Stimulated activated CD8-positive, alpha-beta memory T cell treated with anti-CD3 and anti-CD28 coated beads, Interleukin-12 subunit alpha, Interleukin-12 subunit beta, amount 100 ng/mL, for 4 hours (primary cell): ENCODE results near the gene CAMSAP1.
"Not testable (repeated sequence)": the region's sequence is repeated elsewhere in the genome, so short reads cannot be mapped to it uniquely, and the experiment has no call there.

Experiments used
- DNase-seq: peaks from one replicate; pipeline ENCODE4 v3.0.0-alpha.2; 2020; ENCODE audit warnings: low read depth

The CAMSAP1 gene

DNA sequence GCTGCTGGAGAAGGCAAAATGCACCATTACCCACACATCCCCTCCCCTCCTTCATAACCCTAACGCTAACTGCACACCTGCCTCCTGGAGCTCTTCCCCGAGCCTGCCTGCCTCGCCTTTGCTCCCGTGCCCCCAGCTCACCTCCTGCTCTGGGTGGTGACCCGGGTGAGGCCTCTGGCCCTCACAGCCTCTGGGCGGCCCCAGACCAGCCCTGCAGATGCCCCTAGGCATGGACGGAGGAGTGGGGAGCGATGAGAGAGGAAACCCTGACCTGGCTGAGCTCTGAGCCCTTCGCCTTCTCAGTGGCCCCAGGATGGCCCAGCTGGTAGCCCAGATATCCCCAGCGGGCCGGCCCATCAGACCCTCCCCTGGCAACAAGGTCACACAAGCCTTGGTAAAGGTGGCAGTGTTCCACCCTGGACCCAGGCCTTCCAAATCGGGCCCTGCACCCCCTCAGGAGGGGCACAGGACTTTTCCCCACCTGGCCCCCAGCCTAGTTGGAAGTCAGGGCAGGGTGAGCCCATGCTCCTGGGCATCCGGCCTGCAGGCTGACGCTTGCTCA lies 14.5 kb upstream of the CAMSAP1 start:
- no peak for DNase-seq

DNA sequence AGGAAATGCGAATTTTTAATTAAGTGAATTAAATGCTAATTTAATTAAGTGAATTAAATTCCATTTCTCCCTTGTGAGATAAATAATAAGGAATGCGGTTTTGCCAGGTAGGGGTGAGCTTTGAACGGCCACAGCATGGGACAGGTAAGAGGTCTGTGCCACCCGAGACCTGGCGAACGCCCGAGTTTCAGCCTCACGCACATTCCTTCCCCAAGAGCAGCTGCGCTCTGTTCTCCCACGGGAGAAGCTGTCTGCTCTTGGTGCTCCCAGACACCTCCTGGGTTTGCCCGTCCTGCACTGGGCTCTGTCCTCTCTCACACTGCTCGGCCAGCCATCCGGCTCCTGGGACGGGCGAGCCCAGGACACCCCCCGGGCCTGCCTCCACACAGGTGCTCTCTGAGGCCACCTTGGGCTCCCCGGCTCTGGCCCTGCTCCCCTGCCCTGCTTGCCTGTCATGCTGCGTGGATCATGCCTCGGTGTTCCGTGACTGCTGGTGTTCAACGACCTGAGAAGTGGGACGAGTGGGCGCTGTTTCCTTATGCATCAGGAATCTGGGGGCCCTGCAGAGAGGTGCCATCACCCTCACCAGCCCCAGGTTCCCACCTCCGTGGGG lies 13.7 kb upstream of the CAMSAP1 start:
- no peak for DNase-seq

DNA sequence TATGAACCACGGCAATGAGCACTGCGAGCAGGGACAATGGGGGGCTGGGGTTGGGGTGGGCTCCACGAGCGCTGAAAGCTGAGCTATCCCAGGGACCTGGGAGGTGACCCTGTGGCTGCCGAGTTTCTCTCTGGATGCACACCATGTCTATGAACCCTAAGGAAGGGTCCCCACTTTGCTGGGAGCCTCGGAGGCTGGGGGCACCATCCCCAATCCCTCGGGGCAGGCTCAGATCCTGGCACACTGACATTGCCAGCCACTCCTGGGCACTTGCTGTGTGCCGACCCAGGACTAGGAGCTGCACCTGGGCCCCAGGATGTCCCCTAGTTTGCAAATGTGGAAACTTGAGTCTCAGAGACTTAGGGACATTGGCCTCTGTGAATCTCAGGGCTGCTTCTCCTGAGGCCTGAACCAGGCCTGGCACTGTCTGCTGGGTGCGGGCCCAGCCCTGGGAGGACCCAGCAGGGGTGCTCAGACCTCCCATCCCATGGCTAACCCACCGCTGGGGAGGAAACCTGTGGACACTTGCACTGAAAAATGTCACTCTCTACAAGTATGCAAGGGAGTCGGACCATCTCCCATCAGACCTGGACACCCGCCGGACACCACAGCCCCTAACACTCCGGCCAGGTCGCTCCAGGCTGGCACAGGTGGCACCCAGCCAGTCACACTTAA lies 13.0 kb upstream of the CAMSAP1 start:
- no peak for DNase-seq

DNA sequence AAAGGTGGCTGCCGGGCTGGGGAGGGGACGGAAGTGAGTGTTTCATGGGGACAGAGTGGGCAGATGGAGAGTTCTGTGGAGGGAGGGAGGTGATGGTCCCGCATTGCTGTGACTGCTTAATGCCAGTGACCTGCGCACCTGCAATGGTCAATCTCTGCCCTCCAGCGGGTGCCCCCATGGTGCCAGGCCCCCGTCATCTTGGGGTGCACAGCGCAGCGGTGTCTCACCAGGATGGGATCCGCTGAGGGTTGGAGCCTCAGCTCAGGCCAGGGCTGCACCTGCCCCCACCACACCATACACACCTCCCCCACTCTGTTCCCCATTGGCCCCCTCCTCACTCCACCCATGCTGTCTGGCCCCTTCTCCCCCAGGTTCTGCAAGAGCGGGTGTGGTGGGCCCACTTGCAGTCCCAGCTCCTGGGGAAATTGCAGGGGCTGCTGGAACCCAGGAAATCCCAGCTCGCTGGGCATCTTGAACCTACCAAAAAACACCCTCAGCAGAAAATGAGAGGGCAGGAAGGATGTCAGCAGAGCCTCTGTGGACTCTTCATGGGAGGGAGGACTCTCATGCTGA lies 12.1 kb upstream of the CAMSAP1 start:
- DNase-seq = no peak

DNA sequence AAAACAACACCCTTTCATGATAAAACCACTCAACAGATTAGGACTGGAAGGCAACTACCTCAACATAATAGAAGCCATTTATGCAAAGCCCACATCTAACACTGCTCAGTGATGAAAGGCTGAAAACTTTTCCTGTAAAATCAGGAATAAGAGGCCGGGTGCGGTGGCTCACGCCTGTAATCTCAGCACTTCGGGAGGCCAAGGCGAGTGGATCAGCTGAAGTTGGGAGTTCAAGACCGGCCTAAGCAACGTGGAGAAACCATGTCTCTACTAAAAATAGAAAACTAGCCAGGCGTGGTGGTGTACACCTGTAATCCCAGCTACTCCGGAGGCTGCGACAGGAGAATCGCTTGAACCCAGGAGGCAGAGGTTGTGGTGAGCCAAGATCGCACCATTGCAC lies 8.9 kb upstream of the CAMSAP1 start:
- DNase-seq = not testable (repeated sequence)

DNA sequence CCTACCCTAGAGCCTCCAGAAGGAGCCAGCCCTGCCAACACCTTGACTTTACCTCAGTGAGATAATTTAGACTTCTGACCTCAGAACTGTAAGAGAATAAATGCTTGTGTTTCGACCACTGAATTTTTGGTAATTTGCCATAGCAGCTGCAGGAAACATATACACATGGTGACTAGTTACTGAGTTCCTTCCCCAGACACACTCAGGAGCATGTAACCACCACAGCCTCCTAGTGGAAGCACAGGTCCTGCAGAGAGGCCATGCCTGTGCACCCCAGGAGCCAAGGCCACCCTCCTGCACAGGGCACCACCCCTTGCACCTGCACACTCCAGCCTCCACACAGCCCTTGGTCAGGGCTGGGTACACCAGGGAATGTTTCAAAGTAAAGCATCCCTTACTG lies 7.6 kb upstream of the CAMSAP1 start:
- DNase-seq = no peak

DNA sequence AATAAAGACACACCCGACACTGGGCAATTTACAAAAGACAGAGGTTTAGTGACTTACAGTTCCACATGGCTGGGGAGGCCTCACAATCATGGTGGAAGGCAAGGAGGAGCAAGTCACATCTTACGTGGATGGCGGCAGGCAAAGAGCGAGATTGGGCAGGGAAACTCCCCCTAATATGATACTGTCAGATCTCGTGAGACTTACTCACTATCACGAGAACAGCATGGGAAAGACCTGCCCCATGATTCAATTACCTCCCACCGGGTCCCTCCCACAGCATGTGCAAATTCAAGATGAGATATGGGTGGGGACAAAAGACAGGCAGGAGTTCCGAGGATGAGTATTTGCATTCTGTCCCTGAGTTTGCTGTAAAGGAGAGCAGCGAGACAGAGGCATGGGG lies 3.9 kb upstream of the CAMSAP1 start:
- DNase-seq = not testable (repeated sequence)

DNA sequence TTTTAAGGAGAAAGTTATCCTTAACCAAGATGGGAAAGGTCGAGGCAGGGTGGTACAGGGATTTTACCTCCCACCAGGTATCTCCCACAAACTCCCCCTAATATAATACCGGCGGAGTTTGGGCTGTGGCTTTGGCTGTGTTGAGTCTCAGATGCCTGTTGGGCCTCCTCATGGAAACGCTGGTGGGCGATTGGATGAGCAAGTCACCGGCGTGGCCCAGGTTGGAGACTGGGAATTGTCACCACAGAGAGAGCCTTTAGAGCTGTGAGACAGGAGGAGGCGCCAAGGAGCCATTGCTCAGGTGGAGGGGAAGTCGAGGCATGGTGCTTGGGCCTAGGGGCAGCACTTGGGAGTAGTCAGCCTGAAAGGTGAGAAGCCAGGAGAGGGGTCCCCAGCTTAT lies 3.4 kb upstream of the CAMSAP1 start:
- DNase-seq = no peak

DNA sequence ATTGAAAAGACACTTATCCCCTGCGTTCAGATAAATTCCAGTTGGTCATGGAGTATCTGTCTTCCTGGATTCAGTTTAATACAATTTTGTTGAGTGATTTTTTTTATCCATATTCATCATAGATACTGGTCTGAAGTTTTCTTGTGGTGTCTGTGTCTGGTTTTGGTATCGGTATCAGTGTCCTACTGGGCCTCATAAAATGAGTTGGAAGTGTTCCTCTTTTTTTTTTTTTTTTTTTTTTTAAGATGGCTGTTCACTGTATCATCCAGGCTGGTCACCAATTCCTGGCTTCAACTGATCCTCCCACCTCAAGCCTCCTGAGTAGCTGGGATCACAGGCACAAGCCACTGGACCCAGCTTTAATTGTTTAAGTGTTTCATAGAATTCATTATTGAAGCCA lies 2.9 kb upstream of the CAMSAP1 start:
- DNase-seq = no peak

DNA sequence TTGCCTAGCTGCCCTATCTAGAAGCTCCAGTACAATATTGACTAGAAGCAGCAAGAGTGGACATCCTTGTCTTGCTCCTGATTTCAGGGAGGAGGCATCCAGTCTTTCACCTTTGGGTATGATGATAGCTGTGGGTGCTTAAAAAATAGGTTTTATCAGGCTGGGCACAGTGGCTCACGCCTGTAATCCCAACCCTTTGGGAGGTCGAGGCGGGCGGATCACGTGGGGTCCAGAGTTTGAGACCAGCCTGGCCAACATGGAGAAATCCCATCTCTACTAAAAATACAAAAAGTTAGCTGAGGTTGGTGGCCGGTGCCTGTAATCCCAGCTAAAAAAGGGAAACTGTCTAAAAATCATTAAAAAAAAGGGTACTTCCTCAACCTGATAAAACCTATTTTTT lies 2.0 kb upstream of the CAMSAP1 start:
- no peak for DNase-seq

DNA sequence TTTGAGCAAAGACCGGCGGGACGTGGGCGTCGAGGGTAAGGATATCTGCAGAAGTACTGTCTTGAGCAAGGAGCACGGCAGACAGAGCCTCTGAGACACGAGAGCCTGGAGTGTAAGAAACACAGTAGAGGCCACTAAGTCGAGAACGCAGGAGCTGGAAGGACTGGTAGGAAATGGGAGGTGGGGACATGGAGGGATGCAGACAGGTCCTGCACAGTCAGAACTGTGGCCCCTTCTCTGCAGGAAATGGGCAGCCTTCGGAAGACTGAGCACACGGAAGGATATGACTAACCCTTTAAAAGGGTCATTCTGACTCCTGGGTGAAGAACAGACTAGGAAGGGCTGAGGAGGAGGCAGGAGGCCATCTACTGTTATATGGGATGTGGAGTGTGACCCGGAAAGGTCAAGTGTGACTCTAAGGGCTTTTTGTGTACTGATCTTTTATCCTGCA lies 1.4 kb upstream of the CAMSAP1 start:
- DNase-seq = no peak

DNA sequence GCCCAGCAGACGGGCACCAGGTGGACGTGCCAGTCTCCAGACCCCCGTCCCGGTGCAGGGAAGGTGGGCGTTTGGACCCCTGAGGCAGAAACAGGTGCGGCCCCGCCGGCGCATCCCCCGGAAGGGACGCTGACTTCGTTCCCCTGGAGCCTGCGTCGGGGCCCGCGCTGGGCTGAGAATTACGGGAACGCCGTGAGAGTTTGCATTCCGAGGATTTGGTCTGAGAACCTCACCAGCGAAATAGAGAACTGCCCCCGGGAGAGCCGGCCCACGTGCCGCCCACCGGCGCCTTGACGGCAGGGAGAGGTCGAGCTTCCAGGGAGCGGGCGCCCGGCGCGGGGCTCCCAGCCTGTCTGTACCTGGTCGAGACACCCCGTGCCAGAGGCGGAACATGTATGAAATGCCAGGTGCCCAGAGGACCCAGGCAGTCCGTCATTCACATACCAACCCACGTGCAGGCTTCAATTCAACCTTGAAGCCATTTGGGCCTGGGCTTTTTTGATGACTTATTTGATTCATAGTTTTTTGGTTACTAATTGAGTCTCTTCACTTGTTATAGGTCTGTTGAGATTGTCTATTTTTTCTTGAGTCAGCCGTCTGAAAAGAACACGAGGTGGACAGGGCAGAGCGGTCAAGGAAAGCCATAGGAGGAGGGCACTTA lies 877 bp upstream of the CAMSAP1 start:
- DNase-seq = no peak

DNA sequence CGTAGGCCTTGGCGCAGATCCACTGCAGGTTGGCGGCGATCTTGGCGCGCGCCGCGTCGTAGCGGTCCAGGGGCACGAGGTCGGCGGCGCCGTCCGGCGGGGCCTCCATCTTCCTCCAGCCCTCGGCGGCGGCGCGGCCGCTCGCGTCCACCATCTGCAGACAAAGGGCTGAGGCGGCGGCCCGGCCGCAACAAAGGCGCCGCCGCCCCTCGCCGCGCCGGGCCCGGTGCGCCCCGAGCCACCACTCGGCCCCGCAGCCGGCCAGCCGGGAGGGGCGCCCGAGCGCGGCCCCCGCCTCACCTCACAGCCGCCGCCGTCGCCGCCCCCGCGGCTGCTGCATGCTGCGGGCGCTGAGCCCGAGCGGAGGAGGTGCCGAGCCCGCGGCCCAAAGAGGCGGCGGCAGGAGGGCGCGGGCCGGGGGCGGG lies 328 bp downstream of the CAMSAP1 start:
- DNase-seq = no peak

DNA sequence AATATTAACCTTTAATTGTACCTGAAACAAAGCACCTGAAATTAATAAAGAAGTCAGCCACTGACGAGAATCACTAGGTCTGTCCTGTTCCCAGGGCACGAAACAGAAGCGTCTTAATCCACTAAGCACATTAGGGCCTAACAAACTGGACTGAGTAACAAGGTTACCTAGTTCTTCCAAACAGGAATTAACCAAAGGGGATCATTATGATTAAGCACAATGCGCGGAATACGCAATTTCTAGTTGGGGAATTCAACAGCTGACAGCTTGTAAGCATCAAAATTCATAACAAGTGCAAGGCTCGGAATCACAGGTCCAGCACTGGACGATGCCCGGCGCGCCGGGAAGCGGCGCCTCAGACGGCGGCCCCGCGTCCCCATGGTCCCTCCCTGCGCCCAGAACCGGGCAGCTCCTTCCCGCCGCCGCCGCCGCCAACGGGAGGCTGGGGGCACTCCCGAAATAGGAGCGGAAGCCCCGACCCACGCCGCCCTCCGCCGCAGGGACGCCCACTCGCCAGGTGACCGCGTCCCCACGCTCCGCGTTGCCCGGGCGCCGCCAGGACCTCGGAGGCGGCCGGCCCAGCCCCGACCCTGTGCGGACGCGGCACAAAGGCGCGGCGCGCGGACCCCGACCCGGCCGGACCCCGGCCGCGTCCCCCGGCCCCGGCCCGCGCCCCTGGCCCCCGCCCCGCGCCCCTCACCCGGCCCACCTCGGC lies 898 bp downstream of the CAMSAP1 start:
- peak; percentile 12 for DNase-seq

DNA sequence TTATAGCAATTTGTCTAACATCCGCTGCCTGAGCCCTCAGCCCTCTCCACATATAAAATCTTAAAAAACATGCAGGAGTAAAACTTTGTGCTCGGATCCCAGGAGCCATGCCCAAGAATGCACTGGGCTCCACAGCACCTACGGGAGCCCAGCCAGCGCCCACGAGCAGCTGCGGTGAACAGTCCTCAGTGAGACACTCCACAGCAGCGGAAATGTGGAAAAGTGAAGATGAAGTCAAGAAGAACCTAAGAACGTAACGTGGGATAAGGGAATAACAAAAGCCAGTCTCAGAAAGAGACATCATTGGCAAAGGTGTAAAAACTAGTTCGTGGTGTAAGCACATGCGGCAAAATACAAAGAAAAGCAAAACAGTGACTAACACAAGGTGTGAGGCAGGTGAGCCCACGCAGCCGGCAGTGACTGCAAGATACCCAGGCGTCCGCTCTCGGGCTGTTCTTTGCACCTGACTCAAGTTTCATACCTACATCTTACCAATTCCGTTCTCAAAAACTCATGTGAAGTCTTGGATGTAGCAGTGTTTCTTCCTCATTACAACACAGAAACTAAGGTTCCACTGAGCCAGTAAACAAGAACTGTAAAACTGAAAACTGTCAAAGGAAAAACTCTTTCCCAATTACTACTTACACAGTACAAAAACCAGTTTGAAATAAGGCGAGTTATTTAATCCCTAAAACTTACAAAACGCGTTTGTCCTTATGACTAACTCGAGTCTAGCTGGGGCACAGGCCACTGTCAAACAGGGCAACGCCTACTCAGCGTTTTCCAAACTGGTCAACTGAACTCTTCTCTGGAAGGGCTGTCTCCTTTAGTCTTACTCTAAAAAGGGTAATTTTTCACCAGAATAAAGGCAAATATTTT lies 1.7 kb downstream of the CAMSAP1 start:
- peak; percentile 38 for DNase-seq

DNA sequence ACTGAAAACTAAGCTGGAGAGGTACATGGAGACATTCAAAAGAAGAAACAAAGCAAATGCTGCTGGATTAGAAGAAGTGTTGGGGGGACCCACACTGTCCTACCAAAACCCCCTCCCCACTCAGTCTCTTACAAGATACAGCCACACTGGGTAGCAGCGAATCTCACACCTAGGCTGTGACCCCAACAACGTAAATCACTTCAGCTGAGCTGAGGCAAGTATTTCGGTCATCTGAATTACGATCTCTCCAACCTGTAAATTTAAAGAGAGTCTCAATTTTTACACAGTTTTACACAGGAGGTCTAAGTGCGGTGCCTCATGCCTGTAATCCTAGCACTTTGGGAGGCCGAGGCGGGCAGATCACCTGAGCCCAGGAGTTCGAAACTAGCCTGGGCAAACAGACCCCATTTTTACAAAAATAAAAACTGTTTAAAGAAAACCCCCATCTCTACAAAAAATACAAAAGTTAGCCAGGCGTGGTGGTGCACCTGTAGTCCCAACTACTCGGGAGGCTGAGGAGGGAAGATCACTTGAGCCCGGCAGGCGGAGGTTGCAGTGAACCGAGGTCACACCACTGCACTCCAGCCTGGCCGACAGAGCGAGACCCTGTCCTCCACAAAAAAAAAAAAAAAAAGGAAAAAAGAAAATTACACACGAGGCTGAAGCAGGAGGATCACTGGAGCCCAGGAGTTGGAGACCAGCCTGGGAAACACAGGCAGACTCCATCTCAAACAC lies 3.4 kb downstream of the CAMSAP1 start:
- no peak for DNase-seq

DNA sequence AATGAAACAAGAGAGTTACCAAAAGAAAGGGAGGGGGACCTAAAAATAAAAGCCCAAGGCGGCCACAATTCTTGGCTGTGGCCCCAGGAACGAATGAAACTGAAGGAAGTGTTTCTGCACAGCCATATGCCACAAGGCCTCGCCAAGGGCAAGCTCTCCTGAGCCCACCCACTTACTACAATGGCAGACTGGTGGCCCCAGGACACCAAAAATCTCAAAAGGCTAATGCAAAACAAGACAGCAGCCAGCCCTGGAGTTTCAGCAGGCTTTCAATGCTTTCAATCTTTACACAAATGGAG lies 4.0 kb downstream of the CAMSAP1 start:
- no peak for DNase-seq

DNA sequence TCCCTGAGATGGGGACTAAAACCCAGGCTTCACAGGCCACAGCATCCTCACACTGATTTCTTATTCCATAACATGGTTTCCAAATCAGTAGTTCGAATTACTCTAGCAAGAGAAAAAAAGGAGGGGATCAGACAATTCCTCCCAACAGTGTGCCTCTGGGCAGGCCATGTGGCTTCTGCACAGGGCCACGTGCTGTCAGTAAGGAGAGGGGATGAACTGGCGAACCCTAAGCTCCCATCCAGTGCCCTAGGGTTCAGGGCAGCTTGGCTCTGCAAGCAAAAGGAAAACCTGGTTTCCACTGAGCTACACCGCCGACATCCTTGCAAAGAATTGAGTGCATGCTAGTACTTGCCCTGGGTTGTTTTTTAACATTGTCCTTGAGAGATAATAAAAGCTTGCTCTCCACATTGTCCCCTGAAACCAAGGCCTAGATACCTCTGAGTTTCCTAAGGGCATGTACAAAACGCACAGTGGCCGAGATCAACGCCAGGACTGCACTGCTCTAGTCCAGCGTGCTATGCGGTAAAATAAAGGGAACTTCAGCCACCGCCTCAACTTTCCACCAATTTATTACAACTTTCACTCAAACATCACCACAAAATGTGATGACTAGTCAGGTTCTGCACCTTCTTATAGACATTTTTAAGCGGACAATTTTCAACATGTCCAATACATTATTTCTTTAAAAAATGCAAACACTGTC lies 4.5 kb downstream of the CAMSAP1 start:
- no peak for DNase-seq

DNA sequence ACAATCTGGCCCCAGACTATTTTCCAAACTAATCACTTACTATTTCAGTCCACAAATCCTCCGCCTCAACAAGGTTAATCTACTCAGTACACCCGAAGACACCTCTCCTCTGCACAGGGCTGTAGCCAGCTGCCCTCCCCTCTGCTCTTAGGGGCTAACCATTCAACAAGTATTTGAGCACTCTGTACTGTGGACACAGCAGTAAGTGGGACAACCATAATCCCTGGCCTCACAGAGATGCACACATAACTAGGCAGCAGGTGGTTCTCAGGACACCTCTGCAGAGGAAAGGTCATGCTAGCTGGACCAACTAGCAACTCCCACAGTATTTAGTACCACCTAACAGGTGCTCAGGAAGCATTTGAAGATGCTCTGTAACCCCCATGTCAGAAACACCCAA lies 5.5 kb downstream of the CAMSAP1 start:
- no peak for DNase-seq
